Measurements from ENCODE around the gene PHACTR3. TPM values are rescaled to one million over a fixed set of nuclear protein-coding genes. Genes with fewer than 3 reads are reported as not detected.

The PHACTR3 gene
- total RNA-seq, 1 donor = under 0.01 TPM

GRCh38 chr20:59771506-59772372 is 167.4 kb downstream of the PHACTR3 start:
- DNase-seq (ENCODE audit: low read depth in 2 of 3, low spot score in 2 of 3) = no peak

- no peak for DNase-seq (ENCODE audit: low read depth in 2 of 3, low spot score in 2 of 3)
Observed at GRCh38 chr20:59772373-59772705, 168.0 kb downstream of the PHACTR3 start.

GRCh38 chr20:59772931-59773913 is 168.9 kb downstream of the PHACTR3 start:
- DNase-seq (ENCODE audit: low read depth in 2 of 3, low spot score in 2 of 3) = no peak

- no peak for DNase-seq (ENCODE audit: low read depth in 2 of 3, low spot score in 2 of 3)
Observed at GRCh38 chr20:59774204-59774641, 169.9 kb downstream of the PHACTR3 start.

GRCh38 chr20:59774921-59775686 is 170.8 kb downstream of the PHACTR3 start:
- DNase-seq (ENCODE audit: low read depth in 2 of 3, low spot score in 2 of 3) = no peak

- DNase-seq (ENCODE audit: low read depth in 2 of 3, low spot score in 2 of 3) = no peak
Observed at GRCh38 chr20:59775687-59776055, 171.3 kb downstream of the PHACTR3 start.

GRCh38 chr20:59776059-59776603 is 171.8 kb downstream of the PHACTR3 start:
- DNase-seq (ENCODE audit: low read depth in 2 of 3, low spot score in 2 of 3) = no peak

- no peak for DNase-seq (ENCODE audit: low read depth in 2 of 3, low spot score in 2 of 3)
Observed at GRCh38 chr20:59776626-59777330, 172.4 kb downstream of the PHACTR3 start.

GRCh38 chr20:59777331-59777725 is 173.0 kb downstream of the PHACTR3 start:
- no peak for DNase-seq (ENCODE audit: low read depth in 2 of 3, low spot score in 2 of 3)

- no peak for DNase-seq (ENCODE audit: low read depth in 2 of 3, low spot score in 2 of 3)
Observed at GRCh38 chr20:59777814-59778575, 173.7 kb downstream of the PHACTR3 start.

- DNase-seq (ENCODE audit: low read depth in 2 of 3, low spot score in 2 of 3) = no peak
Observed at GRCh38 chr20:59778615-59779200, 174.4 kb downstream of the PHACTR3 start.

GRCh38 chr20:59779656-59780380 is 175.5 kb downstream of the PHACTR3 start:
- no peak for DNase-seq (ENCODE audit: low read depth in 2 of 3, low spot score in 2 of 3)

GRCh38 chr20:59780494-59781185 is 176.3 kb downstream of the PHACTR3 start:
- no peak for DNase-seq (ENCODE audit: low read depth in 2 of 3, low spot score in 2 of 3)

- no peak for DNase-seq (ENCODE audit: low read depth in 2 of 3, low spot score in 2 of 3)
Observed at GRCh38 chr20:59781226-59781625, 176.9 kb downstream of the PHACTR3 start.

- DNase-seq (ENCODE audit: low read depth in 2 of 3, low spot score in 2 of 3) = peak in 2 of 3 donors; percentile 42 to 69
Observed at GRCh38 chr20:59782986-59783640, 178.8 kb downstream of the PHACTR3 start.

- no peak for DNase-seq (ENCODE audit: low read depth in 2 of 3, low spot score in 2 of 3)
Observed at GRCh38 chr20:59783641-59784010, 179.3 kb downstream of the PHACTR3 start.

- DNase-seq (ENCODE audit: low read depth in 2 of 3, low spot score in 2 of 3) = no peak
Observed at GRCh38 chr20:59784365-59784764, 180.0 kb downstream of the PHACTR3 start.
